ENCODE data around the gene ATP2B3. TPM values are rescaled to one million over a fixed set of nuclear protein-coding genes. Genes with fewer than 3 reads are reported as not detected.

ATP2B3 gene
- total RNA-seq, 1 experiment from 2014 or later = 0.35 TPM

DNA sequence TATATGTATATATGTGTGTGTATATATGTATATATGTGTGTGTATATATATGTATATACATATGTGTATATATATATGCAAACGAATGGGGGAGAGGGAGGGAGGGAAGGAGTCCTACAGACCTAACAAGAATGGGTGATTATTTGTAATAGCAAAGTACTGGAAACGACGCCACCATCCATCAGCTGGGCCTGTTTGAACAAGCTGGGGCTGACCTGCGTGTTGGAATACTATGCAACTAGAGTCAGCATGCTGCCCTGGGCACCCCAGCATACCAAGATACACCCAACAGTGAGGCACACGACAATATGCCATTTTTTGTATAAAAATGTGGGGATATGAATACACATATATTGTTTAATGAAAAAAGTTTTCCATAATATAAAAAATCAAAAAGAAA, 103.1 kb downstream of the ATP2B3 start:
- H3K4me1 Mint-ChIP-seq = no peaks in the 10 kb centered on the region

More for the DNA sequence above, 103.1 kb downstream of the ATP2B3 start:
- H3K14ac ChIP-seq (ENCODE audit: insufficient read depth, low read length) = no peak overlapping the region
- H2AFZ ChIP-seq (ENCODE audit: low read length) = no peak overlapping the region
- no peak overlapping the region for H3K9ac ChIP-seq (ENCODE audit: extremely low read depth, insufficient read length, low read length)
- no peak overlapping the region for H3K18ac ChIP-seq (ENCODE audit: insufficient read length, low read depth, low read length)
- H3K4me2 ChIP-seq (ENCODE audit: insufficient read depth, insufficient read length, low read length) = no peak overlapping the region
- H2BK120ac ChIP-seq (ENCODE audit: low read depth, low read length, poor library complexity, severe bottlenecking) = no peak overlapping the region
- H2AK5ac ChIP-seq (ENCODE audit: insufficient read length, low read length) = no peak overlapping the region
- no peak overlapping the region for H3K23ac ChIP-seq (ENCODE audit: insufficient read length, low read depth, low read length)
- H3K79me1 ChIP-seq (ENCODE audit: insufficient read depth, low read depth, low read length, poor library complexity, severe bottlenecking) = no peaks in the 10 kb centered on the region
- no peak overlapping the region for H3K27ac ChIP-seq (ENCODE audit: insufficient read length, low read depth, low read length)
- H3K4ac ChIP-seq (ENCODE audit: low read depth, low read length) = no peak overlapping the region
- H2BK20ac ChIP-seq (ENCODE audit: low read depth, low read length, poor library complexity, severe bottlenecking) = no peak overlapping the region
- DNase-seq = no peak
- Mint-ChIP-seq H3K36me3 (ENCODE audit: insufficient read depth in 1 of 3, low read depth in 3 of 3) (peaks cover 0 to 7% (median 0%) of the 10 kb centered on the region in 3 experiments; a peak in 3 of 7 replicates), H3K9me3 (peaks cover 68 to 72% of the 10 kb centered on the region in 2 experiments), H3K27me3 (ENCODE audit: low read depth) (peaks cover 51% of the 10 kb centered on the region), H3K27ac (no peak overlapping the region), H3K4me3 (no peak overlapping the region)
- no peak overlapping the region for H4K8ac ChIP-seq (replicated peaks; ENCODE audit: insufficient read length, low read depth, low read length)
- no peak overlapping the region for H2BK15ac ChIP-seq (ENCODE audit: low read depth, low read length)
- H3K4me1 ChIP-seq (ENCODE audit: insufficient read depth, low read length) = no peaks in the 10 kb centered on the region
- no peak overlapping the region for H3K56ac ChIP-seq (ENCODE audit: insufficient read length, low read depth, low read length)
- no peaks in the 10 kb centered on the region for H3K27me3 ChIP-seq (ENCODE audit: insufficient read depth, low read length)
- WGBS (ENCODE audit: extremely low coverage, insufficient read length, low lambda C conversion rate) = no CpG with 5 or more reads among the region's 5 CpGs
- no peaks in the 10 kb centered on the region for H3K23me2 ChIP-seq (ENCODE audit: insufficient read length, low read depth, low read length, poor library complexity, severe bottlenecking)
- no peak overlapping the region for H3T11ph ChIP-seq (ENCODE audit: low read length)
- TF ChIP-seq, protein P1, sequence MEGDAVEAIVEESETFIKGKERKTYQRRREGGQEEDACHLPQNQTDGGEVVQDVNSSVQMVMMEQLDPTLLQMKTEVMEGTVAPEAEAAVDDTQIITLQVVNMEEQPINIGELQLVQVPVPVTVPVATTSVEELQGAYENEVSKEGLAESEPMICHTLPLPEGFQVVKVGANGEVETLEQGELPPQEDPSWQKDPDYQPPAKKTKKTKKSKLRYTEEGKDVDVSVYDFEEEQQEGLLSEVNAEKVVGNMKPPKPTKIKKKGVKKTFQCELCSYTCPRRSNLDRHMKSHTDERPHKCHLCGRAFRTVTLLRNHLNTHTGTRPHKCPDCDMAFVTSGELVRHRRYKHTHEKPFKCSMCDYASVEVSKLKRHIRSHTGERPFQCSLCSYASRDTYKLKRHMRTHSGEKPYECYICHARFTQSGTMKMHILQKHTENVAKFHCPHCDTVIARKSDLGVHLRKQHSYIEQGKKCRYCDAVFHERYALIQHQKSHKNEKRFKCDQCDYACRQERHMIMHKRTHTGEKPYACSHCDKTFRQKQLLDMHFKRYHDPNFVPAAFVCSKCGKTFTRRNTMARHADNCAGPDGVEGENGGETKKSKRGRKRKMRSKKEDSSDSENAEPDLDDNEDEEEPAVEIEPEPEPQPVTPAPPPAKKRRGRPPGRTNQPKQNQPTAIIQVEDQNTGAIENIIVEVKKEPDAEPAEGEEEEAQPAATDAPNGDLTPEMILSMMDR (conservative IDR thresholded peaks at IDR 0.05) = no peak
- no peak overlapping the region for H2BK12ac ChIP-seq (ENCODE audit: insufficient read length, low read depth, low read length)
- no peaks in the 10 kb centered on the region for H4K20me1 ChIP-seq (ENCODE audit: control insufficient read depth, insufficient read depth, insufficient read length)
- H3K79me2 ChIP-seq (ENCODE audit: insufficient read depth, low read length) = no peaks in the 10 kb centered on the region
- H4K5ac ChIP-seq (ENCODE audit: insufficient read length, low read depth, low read length) = no peak overlapping the region
- H3K9me3 ChIP-seq (ENCODE audit: control insufficient read depth, low read depth, low read length) = peaks cover 26% of the 10 kb centered on the region
- H2BK5ac ChIP-seq (ENCODE audit: insufficient read length, low read length) = no peak overlapping the region
- H4K91ac ChIP-seq (ENCODE audit: insufficient read length, low read depth, low read length) = no peak overlapping the region

Measured in H9 (cell line).